HG03354 (cell line): Measurements from ENCODE around the gene HAGHL.
"Not testable (repeated sequence)": the region's sequence is repeated elsewhere in the genome, so short reads cannot be mapped to it uniquely, and the experiment has no call there.

Experiments used
- ATAC-seq: cut with Tn5 transposase; IDR thresholded peaks from one replicate; pipeline ENCODE4 v1.9.1; 2021; ENCODE audit warnings: mild to moderate bottlenecking; ENCODE audit not compliant: unreplicated experiment, poor library complexity, severe bottlenecking

HAGHL gene

DNA sequence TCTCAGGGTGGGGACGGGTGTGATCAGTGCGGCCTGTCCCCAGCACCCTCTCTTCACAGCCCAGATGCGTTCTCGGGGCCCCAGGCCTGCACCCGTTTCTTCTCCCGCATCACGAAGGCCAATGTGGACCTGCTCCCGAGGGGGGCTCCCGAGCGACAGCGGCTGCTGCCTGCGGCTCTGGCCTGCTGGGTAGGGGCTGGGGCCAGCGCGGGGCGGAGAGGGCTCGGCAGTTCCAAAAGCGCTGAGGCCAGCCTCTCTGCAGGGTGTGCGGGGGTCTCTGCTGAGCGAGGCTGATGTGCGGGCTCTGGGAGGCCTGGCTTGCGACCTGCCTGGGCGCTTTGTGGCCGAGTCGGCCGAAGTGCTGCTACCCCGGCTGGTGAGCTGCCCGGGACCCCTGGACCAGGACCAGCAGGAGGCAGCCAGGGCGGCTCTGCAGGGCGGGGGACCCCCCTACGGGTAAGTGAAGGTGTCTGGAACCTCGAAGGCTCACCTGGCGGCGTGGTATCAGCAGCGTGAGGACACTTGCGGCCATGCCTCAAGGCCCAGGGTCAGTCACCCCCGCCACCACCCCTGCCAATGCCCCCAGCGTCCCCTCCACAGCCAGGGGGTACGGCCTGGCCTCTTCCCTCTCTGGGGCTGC lies 38.1 kb downstream of the HAGHL start:
- ATAC-seq: no peak

DNA sequence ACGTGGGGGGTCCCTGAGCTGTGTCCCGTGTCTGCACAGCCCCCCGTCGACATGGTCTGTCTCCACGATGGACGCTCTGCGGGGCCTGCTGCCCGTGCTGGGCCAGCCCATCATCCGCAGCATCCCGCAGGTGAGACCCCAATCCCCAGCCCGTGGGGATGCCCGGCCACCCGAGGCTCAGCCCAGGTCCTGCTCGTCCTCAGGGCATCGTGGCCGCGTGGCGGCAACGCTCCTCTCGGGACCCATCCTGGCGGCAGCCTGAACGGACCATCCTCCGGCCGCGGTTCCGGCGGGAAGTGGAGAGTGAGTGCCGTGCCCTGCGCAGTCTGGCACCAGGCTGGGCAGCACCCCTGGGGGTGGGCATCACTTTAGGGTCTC lies 38.6 kb downstream of the HAGHL start:
- ATAC-seq: no peak

DNA sequence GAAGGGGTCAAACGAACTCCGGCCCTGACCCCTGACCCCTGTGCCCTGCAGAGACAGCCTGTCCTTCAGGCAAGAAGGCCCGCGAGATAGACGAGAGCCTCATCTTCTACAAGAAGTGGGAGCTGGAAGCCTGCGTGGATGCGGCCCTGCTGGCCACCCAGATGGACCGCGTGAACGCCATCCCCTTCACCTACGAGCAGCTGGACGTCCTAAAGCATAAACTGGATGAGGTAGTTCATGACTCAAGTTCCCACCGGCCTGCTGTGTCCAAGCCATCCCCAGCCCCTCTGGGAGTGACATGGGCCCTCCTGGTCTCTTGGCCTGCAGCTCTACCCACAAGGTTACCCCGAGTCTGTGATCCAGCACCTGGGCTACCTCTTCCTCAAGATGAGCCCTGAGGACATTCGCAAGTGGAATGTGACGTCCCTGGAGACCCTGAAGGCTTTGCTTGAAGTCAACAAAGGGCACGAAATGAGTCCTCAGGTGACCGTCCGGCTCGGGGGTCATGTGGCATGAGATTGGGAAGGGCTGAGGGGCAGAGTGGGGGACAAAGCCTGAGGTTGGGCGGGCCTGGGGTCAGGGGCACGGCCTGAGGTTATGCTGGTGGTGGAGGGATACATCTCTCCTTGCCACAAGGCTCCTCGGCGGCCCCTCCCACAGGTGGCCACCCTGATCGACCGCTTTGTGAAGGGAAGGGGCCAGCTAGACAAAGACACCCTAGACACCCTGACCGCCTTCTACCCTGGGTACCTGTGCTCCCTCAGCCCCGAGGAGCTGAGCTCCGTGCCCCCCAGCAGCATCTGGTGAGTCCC lies 39.3 kb downstream of the HAGHL start:
- no peak for ATAC-seq

DNA sequence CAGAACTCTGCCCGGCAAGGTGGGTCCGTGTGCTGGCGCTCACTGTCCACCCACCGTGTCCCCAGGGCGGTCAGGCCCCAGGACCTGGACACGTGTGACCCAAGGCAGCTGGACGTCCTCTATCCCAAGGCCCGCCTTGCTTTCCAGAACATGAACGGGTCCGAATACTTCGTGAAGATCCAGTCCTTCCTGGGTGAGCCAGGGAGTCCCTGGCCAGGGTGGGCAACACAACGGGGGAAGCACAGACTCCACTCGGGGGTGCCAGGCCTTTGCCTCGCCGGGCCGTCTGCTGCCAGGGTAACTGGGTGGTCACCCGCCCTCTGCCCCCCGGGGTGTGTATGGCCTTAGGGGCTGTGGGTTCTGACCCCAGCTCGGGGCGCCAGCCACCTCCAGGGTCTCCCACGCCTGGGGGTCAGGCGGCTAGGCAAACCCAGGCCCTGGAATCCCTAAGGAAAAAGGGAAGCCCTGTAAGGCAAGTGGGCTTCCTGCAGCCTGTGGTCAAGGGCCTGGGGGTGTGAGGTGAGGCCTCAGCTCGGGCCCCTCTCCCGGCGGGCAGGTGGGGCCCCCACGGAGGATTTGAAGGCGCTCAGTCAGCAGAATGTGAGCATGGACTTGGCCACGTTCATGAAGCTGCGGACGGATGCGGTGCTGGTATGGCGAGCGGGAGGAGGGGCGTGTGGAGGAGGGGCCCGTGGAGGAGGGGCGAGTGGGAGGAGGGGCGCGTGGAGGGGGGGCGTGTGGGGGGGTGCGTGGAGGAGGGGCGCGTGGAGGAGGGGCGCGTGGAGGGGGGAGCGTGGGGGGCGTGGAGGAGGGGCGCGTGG lies 40.1 kb downstream of the HAGHL start:
- no peak for ATAC-seq

DNA sequence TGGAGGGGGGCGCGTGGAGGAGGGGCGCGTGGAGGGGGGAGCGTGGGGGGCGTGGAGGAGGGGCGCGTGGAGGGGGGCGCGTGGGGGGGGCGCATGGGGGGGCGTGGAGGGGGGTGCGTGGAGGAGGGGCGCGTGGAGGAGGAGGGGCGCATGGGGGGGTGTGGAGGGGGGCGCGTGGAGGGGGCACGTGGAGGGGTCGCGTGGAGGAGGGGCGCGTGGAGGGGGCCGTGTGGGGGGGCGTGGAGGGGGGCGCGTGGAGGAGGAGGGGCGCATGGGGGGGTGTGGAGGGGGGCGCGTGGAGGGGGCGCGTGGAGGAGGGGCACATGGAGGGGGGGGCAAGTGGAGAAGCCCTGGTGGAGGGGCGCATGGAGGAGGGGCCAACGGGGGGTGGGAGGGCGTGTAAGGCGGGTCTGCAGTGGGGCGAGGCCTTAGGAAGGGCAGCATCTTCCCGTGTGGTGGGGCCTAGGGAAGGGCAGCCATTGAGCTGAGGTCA lies 40.9 kb downstream of the HAGHL start:
- ATAC-seq: no peak

DNA sequence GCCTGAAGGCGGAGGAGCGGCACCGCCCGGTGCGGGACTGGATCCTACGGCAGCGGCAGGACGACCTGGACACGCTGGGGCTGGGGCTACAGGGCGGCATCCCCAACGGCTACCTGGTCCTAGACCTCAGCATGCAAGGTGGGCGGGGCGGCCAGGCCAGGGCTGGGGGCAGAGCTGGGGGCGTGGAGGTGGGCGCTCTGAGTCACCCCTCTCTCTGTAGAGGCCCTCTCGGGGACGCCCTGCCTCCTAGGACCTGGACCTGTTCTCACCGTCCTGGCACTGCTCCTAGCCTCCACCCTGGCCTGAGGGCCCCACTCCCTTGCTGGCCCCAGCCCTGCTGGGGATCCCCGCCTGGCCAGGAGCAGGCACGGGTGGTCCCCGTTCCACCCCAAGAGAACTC lies 41.5 kb downstream of the HAGHL start:
- no peak for ATAC-seq

DNA sequence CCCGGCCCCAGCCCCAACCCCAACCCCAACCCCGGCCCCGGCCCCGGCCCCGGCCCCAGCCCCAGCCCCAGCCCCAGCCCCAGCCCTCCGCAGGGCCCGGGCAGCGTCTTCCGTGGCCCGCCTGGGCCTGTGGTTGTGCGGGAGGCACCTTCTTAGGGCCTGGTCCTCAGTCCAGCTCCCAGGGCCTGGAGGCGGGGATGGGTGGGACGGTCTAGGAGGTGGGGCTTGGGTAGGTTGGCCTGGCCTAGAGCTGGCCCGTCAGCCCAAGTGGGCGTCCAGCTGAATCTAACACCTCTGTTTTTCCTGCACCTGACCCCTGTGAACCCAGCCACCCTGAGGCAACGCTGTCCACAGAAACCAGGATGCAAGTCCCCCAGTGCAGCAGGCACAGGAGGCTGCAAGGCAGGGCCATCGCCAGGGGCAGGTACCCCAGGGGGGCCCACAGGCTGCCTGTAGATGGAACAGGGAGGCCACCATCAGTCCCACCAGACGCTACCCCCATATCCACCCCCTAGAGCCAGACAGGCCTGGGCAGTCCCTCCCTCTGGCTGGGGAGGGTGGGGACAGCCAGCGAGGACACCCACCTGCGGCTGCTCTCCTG lies 42.4 kb downstream of the HAGHL start:
- ATAC-seq: no peak

DNA sequence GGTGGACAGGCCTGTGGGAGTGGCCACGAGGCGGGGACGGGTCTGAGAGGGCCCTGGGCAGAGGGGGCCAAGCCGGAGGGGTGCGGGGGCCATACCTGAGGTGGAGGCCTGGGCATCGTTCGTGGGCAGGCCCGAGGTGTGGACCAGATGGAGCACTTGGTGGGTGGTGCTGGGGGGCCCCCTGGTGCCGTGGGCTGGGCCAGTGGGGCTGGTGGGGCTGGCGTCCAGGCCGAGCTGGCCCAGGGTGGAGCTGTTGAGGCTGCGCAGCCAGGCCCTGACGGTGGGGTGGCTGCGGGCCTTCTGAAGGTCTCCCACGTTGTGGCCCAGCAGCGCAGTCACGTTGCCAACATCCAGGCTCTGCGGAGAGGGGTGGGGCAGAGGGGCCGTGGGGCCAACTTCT lies 43.0 kb downstream of the HAGHL start:
- ATAC-seq: no peak

DNA sequence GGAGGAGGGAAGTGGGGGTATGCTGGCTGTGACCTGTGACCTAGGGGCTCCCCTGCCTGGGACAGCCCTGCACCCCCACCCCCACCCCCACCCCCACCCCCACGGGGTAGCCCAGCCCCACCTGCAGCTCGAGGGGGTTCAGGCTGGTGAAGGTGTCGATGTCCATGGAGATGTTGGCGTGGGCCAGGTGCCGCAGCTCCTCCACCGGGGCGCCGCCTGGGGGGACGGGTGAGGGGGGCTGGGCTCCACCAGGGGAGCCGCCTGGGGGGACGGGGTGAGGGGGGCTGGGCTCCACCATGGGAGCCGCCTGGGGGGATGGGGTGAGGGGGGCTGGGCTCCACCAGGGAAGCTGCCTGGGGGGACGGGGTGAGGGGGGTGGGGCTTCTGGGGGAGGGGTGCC lies 43.5 kb downstream of the HAGHL start:
- no peak for ATAC-seq

DNA sequence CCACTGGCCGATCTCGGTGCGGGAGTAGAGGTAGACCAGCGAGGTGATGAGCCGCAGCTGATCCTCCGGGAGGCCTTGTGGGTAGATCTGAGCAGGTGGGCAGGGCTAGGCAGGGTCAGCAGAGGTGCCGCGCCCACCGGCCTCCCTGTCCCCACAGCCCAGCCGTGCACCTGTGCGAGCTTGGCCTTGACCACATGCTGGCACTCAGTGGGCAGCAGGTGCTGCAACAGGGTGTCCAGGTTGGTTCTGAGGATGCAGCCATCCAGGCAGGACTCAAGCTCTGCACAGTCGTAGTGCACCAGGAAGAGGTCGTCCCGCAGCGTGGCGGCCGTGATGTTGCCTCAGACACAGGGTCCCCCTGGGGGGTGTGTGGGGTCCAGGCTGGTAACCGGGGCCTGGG lies 46.1 kb downstream of the HAGHL start:
- ATAC-seq: no peak

DNA sequence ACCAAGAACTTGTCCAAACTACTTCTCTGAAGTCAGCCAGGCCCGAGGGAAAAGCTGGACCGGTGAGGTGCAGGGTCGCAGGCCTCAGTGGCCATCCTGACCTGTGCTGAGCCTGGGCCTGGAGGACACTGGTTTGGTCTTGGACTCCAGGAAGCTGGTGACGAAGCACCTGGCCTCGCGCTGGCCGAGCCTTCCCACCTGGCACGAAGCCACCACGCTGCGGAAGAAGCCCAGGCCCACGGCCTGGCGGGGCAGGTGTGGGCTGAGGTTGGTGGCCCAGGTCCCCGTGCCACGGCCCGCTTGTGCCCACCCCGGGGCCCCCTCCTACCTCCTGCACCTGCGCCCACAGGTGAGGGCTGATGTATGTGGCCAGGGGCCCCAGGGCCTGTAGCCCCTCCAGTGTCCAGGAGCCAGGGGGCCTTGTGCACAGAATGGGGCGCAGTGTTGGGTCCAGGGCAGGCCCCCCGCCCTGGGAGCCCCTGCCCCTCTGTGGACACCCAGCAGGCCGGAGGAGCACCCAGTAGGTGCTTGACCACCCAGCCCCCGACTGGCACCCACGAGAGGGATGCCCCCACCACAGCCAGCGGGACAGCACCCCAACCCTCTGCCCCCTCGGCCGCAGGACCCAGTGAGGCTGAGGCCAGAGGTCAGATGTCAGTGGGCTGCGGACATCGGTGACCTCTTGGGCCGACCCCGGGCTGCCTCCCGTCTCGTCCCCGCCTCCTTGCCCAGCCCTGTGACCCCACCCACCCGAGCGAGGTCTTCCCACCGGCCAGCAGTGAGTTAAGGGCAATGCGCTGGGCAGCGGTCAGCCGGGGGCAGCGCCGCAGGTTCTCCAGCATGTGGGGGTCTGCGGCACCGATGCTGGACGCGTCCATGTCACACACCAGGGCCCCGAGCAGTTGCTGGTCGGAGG lies 47.4 kb downstream of the HAGHL start:
- ATAC-seq: no peak

DNA sequence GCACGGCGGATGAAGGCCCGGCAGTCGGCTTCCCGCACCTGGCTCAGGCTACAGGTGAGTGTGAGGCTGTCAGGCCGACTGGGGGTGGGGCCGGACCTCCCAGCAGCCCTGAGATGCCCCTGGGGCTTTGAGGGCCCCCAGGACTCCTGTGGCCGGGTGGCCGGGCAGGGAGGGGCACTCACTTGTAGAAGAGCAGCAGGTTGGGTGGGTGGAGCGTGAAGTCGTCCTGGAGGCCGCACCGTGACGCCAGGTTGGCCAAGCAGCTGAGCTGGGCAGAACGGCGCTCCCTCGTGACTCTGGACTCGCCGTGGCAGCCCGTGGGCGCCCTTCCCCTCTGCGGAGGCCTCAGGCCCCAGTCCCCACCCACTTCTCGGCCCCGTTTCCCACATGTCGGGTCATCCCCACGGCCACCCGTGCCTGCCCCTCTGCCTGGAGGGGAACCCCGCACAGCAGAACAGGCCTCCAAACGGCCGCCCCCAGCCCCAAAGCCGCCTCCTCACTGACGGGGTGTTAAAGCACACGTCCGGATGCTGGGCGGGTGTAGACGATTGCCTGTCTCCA lies 48.4 kb downstream of the HAGHL start:
- ATAC-seq: no peak

DNA sequence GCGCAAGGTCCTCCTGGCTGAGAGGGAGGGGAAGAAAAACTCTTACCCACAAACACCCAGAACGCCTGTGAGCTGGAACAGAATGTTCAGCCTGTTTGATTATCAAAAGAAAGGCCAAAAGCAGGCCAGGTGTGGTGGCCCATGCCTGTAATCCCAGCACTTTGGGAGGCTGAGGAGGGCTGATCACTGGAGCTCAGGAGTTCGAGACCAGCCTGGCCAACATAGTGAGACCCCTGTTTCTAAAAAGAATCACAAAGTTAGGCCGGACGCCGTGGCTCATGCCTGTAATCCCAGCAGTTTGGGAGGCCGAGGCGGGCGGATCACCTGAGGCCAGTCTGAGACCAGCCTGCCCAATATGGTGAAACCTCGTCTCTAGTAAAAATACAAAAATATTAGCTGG lies 49.4 kb downstream of the HAGHL start:
- ATAC-seq: not testable (repeated sequence)

DNA sequence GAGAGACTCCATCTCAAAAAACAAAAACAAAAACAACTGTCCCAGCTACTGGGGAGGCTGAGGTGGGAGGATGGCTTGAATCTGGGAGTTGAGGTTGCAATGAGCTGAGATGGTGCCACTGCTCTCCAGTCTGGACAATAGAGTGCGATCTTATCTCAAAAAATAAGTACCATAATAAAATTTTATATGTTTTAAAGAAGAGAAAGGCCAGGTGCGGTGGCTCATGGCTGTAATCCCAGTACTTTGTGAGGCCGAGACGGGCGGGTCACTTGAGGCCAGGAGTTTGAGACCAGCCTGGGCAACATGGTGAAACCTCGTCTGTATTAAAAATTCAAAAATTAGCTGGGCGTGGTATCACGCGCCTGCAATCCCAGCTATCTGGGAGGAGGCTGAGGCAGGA lies 49.9 kb downstream of the HAGHL start:
- ATAC-seq: no peak

DNA sequence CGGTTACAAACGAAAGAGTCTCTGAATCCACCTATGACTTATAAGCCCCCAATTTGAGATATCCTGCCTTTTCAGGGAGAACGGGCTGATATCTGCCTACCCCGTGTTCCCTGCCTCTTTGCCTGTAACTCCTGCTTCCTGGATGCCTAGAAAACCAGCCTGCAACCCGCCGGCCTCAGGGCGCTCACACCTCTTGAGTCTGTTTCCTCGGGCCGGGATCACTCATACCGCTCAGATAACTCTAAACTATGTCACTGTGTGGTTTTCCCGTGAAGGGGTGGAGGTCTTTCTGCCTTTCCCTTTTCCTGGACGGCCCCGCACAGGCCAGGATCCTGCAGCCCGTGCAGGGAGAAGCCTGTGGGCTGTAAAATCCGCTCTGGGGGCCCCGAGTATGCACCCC lies 50.9 kb downstream of the HAGHL start:
- no peak for ATAC-seq

DNA sequence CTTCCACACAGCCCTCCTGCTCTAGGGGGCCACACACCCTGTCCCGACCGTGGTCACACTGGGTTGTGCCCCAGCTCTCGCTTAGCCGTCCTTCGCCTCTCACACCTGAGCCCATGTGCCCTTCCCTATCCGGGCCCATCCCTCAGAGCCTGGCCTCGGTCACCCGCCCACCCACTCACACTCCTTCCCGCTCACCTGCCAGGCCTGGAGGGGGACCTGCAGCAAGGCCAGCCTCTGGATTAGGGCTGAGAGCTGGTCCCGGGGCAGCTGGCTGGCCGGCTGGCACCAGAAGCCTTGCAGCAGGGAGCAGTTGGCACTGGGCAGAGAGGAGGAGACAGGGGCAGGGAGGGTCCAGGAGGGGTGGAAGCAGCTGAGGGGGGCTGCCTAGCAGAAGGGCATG lies 51.5 kb downstream of the HAGHL start:
- ATAC-seq: no peak

DNA sequence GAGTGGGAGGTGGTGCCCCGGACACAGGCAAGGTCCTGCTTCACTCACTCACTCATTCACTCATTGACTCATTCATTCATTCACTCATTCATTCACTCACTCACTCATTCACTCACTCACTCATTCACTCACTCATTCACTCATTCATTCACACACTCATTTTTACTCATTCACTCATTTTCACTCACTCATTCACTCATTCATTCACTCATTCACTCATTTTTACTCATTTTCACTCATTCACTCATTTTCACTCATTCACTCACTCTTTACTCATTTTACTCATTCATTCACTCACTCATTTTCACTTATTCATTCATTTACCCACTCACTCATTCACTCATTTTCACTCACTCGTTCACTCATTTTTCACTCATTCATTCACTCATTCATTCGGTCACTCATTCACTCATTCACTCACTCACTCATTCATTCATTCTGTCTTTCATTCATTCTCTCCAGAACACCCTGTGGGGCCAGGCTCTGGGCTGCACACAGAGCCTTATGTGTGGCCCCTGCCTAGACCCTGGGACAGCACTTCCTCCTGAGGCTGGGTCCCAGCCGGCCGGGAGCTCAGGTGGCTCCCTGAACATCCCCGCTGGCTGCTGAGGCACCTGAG lies 52.1 kb downstream of the HAGHL start:
- ATAC-seq: no peak
